Vagina (tissue), 2 donors: ENCODE data around the gene CPLANE1. TPM values are rescaled to one million over a fixed set of nuclear protein-coding genes. Genes with fewer than 3 reads are reported as not detected.
"Not testable (repeated sequence)": the region's sequence is repeated elsewhere in the genome, so short reads cannot be mapped to it uniquely, and the experiment has no call there.

Source experiments
- DNase-seq, 2 donors: peaks; one replicate each; pipeline ENCODE4 v3.0.0-alpha.2; 2017; ENCODE audit errors: extremely low spot score in 2 of 2
- H3K27ac ChIP-seq: fragments of 200-600 bp; sonication (generic); one replicate; pipeline ENCODE4 v1.5.1; 2019
- H3K27me3 ChIP-seq: fragments of 200-600 bp; sonication (generic); one replicate; pipeline ENCODE4 v1.5.1; 2019
- H3K36me3 ChIP-seq, 2 donors: fragments of 200-600 bp; sonication (generic); one replicate each; pipeline ENCODE4 v1.5.1; 2017 to 2019
- H3K4me1 ChIP-seq: fragments of 200-600 bp; sonication (generic); one replicate; pipeline ENCODE4 v1.5.1; 2019
- H3K4me3 ChIP-seq, 2 donors: fragments of 200-600 bp; sonication (generic); 1 replicate in 1 of 2; 2 replicates in 1 of 2; pipeline ENCODE4 v1.5.1; 2016 to 2019
- H3K9me3 ChIP-seq: fragments of 200-600 bp; sonication (generic); one replicate; pipeline ENCODE4 v1.5.1; 2019
- CTCF ChIP-seq, 3 experiments: fragments of 450-650 bp in 2 of 3; fragments of 200-600 bp in 1 of 3; sonication (generic) in 1 of 3; IDR thresholded peaks; one replicate each; pipeline ENCODE4 v1.5.1; 2017 to 2019; ENCODE audit warnings: antibody characterized with exemption in 3 of 3, mild to moderate bottlenecking in 2 of 3, moderate library complexity in 2 of 3
- POLR2A ChIP-seq, 2 donors: fragments of 450-650 bp; IDR thresholded peaks; one replicate each; pipeline ENCODE4 v1.6.1; 2017; ENCODE audit warnings: antibody characterized with exemption in 2 of 2, mild to moderate bottlenecking in 2 of 2, moderate library complexity in 2 of 2
- POLR2AphosphoS5 ChIP-seq, 2 donors: sonication (generic); formaldehyde crosslinking; IDR thresholded peaks; one replicate each; pipeline ENCODE4 v1.9.0; 2017; ENCODE audit warnings: antibody characterized with exemption in 2 of 2, mild to moderate bottlenecking in 2 of 2, low read depth in 1 of 2; ENCODE audit not compliant: insufficient read depth in 1 of 2
- intact Hi-C: fragments of 100-400 bp; cut with DNase I; formaldehyde crosslinking; loops from one replicate; pipeline ENCODE4 v1.15.1; 2023
- total RNA-seq: library from RNA; depleted of rRNA; stranded (reverse); fragments of >200 nt; gene quantifications from one replicate; pipeline ENCODE4 v1.2.3, GENCODE V29; 2016

The CPLANE1 gene
- total RNA-seq, 1 donor from 2014 or later: 26.5 TPM

- Histone ChIP-seq H3K36me3 (peaks cover 0 to 28% of the 10 kb centered on the region in 2 donors), H3K27ac (no peak overlapping the region), H3K4me3 (no peak overlapping the region), H3K27me3 (no peaks in the 10 kb centered on the region), H3K4me1 (no peaks in the 10 kb centered on the region), H3K9me3 (no peaks in the 10 kb centered on the region)
- DNase-seq: no peak
- TF ChIP-seq POLR2AphosphoS5 (IDR thresholded peaks at IDR 0.05; ENCODE audit: insufficient read depth in 1 of 2, low read depth in 1 of 2) (no peak), CTCF (IDR thresholded peaks at IDR 0.05) (no peak), POLR2A (IDR thresholded peaks at IDR 0.05) (no peak)
- intact Hi-C loops: no loop called here
Measured at GRCh38 chr5:37111426-37112382, 137.5 kb downstream of the CPLANE1 start.

- Histone ChIP-seq H3K27me3 (no peaks in the 10 kb centered on the region), H3K4me1 (no peaks in the 10 kb centered on the region), H3K9me3 (no peaks in the 10 kb centered on the region), H3K36me3 (peaks cover 0 to 28% of the 10 kb centered on the region in 2 donors), H3K4me3 (no peak overlapping the region), H3K27ac (no peak overlapping the region)
- intact Hi-C loops: no loop called here
- DNase-seq: no peak
- TF ChIP-seq POLR2AphosphoS5 (IDR thresholded peaks at IDR 0.05; ENCODE audit: insufficient read depth in 1 of 2, low read depth in 1 of 2) (no peak), CTCF (IDR thresholded peaks at IDR 0.05) (no peak), POLR2A (IDR thresholded peaks at IDR 0.05) (no peak)
Measured at GRCh38 chr5:37110135-37110534, 139.0 kb downstream of the CPLANE1 start.

GRCh38 chr5:37109338-37109737, 139.8 kb downstream of the CPLANE1 start:
- intact Hi-C loops: no loop called here
- peaks cover 0 to 29% of the 10 kb centered on the region in 2 donors for H3K36me3 ChIP-seq
- H3K27ac ChIP-seq: no peak overlapping the region
- no peaks in the 10 kb centered on the region for H3K27me3 ChIP-seq
- no peak for DNase-seq
- TF ChIP-seq POLR2A (IDR thresholded peaks at IDR 0.05) (no peak), POLR2AphosphoS5 (IDR thresholded peaks at IDR 0.05; ENCODE audit: insufficient read depth in 1 of 2, low read depth in 1 of 2) (no peak), CTCF (IDR thresholded peaks at IDR 0.05) (no peak)
- no peak overlapping the region for H3K4me3 ChIP-seq
- no peaks in the 10 kb centered on the region for H3K4me1 ChIP-seq
- no peaks in the 10 kb centered on the region for H3K9me3 ChIP-seq

- intact Hi-C loops: no loop called here
- no peaks in the 10 kb centered on the region for H3K4me1 ChIP-seq
- DNase-seq: no peak
- TF ChIP-seq CTCF (IDR thresholded peaks at IDR 0.05) (no peak), POLR2A (IDR thresholded peaks at IDR 0.05) (no peak), POLR2AphosphoS5 (IDR thresholded peaks at IDR 0.05; ENCODE audit: insufficient read depth in 1 of 2, low read depth in 1 of 2) (no peak)
- peaks cover 0 to 23% of the 10 kb centered on the region in 2 donors for H3K36me3 ChIP-seq
- H3K27me3 ChIP-seq: no peaks in the 10 kb centered on the region
- H3K27ac ChIP-seq: no peak overlapping the region
- no peaks in the 10 kb centered on the region for H3K9me3 ChIP-seq
- H3K4me3 ChIP-seq: no peak overlapping the region
Measured at GRCh38 chr5:37103302-37103701, 145.9 kb downstream of the CPLANE1 start.

GRCh38 chr5:37099267-37099666, 149.9 kb downstream of the CPLANE1 start:
- H3K4me1 ChIP-seq, H3K4me3 ChIP-seq, H3K36me3 ChIP-seq, H3K27me3 ChIP-seq, DNase-seq, intact Hi-C loops, H3K27ac ChIP-seq, H3K9me3 ChIP-seq: not testable (repeated sequence)

- H3K4me3 ChIP-seq, intact Hi-C loops, H3K9me3 ChIP-seq, DNase-seq, H3K27me3 ChIP-seq, H3K4me1 ChIP-seq, H3K27ac ChIP-seq, H3K36me3 ChIP-seq: not testable (repeated sequence)
Measured at GRCh38 chr5:37093795-37094194, 155.4 kb downstream of the CPLANE1 start.
